IPS DF 4.7 (cell line): ENCODE measurements around the gene CREBBP.
"Not testable (repeated sequence)": the region's sequence is repeated elsewhere in the genome, so short reads cannot be mapped to it uniquely, and the experiment has no call there.

Source experiments
- DNase-seq: peaks from one replicate; pipeline ENCODE4 v3.0.0-alpha.2; 2013; ENCODE audit warnings: low spot score; ENCODE audit errors: extremely low read depth

CREBBP gene

GRCh38 chr16:3880623-3881498 is at the start of gene CREBBP:
Gene CREBBP, minus strand, starts transcription at chr16:3880713. Its CDS starts 797 bp downstream, at chr16:3879916.
- DNase-seq: no peak

DNA sequence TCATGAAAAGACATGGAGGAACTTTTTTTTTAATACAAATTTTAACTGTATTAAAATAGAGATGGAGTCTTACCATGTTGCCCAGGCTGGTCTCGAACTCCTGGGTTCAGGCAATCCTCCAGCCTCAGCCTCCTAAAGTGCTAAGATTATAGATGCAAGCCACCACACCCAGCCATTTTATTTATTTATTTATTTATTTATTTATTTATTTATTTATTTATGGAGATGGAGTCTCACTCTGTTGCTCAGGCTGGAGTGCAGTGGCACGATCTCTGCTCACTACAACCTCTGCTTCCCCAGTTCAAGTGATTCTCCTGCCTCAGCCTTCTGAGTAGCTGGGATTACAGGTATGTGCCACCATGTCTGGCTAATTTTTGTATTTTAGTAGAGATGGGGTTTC is 46.6 kb upstream of the CREBBP start:
- not testable (repeated sequence) for DNase-seq

DNA sequence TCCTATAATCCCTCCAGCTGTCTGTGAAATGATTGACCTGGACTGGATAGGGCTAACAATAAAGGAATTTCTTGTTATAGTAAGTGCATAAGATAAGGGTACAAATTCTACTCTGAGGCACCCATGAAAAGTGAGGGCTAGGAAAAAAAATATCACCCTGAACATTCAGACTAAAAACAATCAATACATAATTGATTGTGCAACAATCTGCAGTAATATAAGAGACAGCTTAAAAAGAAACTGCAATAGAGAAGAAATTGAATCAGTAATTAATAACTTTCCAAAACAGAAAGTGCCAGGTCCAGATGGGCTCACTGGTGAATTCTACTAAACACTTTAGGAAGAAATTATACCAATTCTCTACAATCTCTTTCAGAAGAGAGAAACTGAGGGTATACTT is 44.2 kb upstream of the CREBBP start:
- no peak for DNase-seq

DNA sequence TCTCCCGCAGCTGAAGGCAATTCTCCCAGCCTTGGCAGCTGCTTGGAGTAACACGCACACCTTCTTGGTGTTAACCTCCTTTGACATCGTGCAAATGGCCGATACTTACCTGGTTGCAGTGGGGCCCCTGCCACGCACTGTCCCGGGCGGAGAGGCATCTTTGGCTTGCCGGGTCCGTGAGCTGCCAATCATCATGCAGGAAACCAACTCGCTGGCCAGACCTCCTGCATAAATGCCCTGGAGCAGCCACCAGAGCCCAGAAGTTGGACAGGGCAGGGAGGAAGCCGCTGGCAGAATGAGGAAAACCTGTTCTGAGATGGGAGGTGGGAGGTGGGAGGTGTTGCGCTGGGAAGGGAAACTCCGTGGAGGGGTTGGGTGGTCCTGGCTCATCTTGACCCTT is 41.7 kb upstream of the CREBBP start:
- DNase-seq: no peak

- no peak for DNase-seq
Measured at GRCh38 chr16:3920206-3920605, 39.7 kb upstream of the CREBBP start.

DNA sequence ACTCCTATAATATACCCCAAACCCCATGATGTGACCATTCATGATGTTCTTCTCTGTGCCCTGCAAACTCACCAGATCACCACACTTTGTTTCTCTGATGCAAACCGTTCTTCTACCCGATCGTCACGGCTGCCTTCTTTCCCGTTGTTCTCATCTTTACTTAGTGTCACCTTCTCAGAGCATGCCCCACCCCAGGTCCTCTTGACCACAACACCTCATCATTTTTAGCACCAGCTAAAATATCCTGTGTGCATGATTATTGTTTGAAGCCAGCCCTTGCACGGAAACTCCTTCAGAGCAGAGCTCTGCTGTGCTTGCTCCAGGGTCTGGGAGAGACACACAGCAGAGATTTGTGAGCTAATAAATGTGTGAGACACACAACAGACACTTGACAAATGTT is 38.9 kb upstream of the CREBBP start:
- DNase-seq: no peak

GRCh38 chr16:3915426-3916260 is 35.1 kb upstream of the CREBBP start:
- no peak for DNase-seq

DNA sequence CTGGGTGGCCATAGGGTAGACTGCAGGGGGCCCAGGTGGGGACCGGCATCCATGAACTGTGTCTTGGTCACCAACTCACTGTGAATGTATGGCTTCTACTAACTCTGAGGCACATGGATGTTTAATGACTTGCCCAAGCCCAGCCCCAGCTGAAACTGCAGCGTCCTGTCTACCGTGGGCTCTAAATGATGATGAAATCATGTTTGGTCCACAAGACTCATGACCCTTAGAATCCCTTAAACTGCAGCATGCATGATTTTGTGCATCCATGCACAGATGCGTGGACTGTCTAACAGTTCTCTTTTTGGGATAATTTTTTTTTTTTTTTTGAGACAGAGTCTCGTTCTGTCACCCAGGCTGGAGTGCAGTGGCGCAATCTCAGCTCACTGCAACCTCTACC is 32.4 kb upstream of the CREBBP start:
- no peak for DNase-seq

DNA sequence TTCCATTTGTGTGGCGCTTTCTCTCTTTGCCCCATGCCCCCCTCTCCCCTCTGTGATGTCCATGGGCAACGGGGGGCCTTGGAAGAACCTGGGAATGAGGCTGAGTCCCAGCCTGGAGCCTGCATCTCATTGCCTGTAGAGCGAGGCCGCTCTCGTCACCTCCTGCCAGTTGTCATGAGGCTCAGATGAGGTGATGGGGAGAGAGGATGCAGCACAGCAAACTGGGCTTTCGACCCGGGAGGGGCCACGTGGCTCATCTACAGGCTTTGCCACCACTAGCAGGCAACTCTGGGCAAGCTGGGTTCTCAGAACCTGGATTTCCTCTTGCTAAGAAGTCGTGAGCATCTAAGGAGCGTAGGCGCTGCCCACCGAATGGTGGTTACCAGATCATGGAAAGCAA is 31.9 kb upstream of the CREBBP start:
- DNase-seq: no peak

DNA sequence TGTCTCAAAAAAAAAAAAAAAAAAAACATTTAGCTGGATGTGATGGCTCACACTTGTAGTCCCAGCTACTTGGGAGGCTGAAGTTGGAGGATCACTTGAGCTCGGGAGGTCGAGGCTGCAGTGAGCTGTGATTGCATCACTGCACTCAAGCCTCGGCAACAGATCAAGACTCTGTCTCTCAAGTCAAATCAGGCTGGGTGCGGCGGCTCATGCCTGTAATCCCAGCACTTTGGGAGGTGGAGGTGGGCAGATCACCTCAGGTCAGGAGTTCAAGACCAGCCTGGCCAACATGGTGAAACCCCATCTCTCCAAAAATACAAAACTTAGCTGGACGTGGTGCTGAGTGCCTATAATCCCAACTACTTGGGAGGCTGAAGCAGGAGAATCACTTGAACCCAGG is 31.2 kb upstream of the CREBBP start:
- DNase-seq: not testable (repeated sequence)

- no peak for DNase-seq
Measured at GRCh38 chr16:3909791-3910583, 29.5 kb upstream of the CREBBP start.

DNA sequence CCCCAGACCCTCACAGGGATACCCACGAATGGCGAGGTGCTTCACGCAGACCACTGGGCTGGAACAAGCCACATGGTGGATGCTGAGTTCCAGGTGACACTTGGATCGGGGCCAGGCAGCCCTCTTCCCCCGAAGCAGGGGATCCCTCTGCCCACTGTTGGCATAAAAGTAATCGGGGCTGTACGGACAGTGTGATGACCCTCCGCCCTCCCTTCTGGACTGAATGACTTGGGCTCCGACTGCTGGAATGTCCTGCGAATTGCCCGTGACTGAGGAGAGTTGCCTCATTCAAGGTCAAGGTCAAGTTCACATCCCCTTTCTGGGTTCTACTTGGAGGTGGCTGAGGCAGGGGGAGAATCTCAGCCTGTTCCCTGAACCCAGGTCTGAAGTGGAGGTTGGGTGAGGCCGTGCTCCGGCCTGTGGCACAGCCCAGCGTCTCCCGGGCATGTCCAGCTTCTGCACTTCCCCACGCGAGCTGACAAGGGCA is 28.5 kb upstream of the CREBBP start:
- no peak for DNase-seq

DNA sequence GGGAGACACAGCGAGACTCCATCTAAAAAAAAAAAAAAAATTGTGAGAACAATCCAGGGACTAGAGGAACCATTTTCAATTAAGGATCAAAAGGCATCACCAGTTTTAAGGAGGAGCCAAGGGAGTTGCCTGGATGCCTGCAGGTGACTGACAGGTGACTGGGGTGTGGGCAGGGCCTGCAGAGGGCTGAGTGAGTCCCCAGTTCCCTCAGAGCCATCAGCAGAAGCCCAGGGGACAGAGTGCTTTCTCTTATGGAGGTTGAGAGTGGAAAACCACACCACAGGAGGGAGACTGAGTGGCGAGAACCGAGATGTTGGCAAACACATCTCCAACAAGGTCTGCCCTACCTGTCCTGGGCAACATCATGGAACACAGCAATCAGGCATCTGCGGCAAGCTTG is 27.1 kb upstream of the CREBBP start:
- no peak for DNase-seq

GRCh38 chr16:3906363-3906762 is 25.9 kb upstream of the CREBBP start:
- no peak for DNase-seq

DNA sequence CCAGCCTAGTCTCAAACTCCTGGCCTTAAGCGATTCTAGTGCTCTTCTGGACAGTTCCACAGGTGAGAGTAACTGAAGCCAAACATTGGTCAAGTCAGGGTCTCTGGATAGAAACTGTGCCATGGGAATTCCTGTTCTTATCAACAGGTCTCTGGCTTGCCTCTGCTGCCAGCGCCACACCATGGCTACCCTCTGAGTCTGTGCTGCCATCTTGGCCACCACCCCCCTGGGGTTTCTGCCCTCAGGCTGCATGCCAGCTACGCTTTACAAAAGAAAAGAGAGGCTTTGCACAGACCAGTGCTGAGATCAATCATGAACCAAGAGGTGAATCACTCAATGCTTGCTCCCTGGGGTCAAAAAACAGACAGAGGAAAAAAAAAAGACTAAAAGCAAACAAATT is 24.4 kb upstream of the CREBBP start:
- no peak for DNase-seq

DNA sequence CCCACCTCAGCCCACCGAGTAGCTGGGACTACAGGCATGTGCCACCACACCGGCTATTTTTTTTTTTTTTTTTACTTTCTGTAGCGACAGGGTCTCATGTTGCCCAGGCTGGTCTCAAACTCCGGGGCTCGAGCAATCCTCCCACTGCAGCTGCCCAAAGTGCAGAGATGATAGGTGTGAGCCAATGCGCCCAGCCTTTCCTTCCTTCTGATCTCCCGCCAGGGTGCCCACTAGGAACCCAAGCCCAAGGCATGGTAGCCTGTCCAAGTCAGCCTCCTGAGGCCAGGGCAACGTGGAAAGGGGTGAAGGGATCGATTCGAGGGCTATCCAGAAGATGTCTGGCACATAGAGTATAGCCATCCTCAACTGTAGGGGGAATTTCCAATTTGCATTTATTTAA is 9.6 kb upstream of the CREBBP start:
- no peak for DNase-seq

GRCh38 chr16:3889059-3889458 is 8.5 kb upstream of the CREBBP start:
- no peak for DNase-seq

DNA sequence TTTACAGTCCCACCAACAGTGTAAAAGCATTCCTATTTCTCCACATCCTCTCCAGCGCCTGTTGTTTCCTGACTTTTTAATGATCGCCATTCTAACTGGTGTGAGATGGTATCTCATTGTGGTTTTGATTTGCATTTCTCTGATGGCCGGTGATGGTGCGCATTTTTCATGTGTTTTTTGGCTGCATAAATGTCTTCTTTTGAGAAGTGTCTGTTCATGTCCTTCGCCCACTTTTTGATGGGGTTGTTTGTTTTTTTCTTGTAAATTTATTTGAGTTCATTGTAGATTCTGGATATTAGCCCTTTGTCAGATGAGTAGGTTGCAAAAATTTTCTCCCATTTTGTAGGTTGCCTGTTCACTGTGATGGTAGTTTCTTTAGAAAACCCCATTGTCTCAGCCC is 5.5 kb upstream of the CREBBP start:
- not testable (repeated sequence) for DNase-seq

GRCh38 chr16:3884398-3884797 is 3.9 kb upstream of the CREBBP start:
- DNase-seq: no peak

DNA sequence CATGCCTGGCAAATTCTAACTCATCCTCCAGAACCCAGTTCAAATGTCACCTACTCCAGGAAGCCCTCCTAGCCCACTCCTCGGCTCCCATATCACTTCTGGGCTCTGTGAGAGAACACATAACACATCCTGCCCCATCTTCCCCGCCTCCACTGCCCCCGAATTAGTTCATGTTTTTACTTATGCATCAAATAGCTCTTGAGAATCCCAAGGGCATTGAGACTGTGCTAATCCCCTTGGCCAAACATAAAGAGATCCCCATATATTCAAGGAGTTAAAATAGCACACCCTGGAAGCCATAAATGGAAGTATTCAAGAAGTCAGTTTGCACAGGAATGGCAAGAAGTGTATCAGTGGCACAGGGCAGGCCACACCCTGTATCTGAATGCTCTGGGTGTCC is 2.0 kb upstream of the CREBBP start:
- no peak for DNase-seq

GRCh38 chr16:3881499-3881990 is 1.0 kb upstream of the CREBBP start:
- no peak for DNase-seq
